DND-41 (cell line): Measurements from ENCODE around the gene HRG.

Experiments used
- ATAC-seq: fragments of 200-7000 bp; cut with Tn5 transposase; 3 replicates; pipeline ENCODE4 v1.9.1; 2021; ENCODE audit warnings: low read depth; ENCODE audit not compliant: insufficient read depth
- DNase-seq: peaks from one replicate; pipeline ENCODE4 v3.0.0-alpha.2; 2020
- H2AFZ ChIP-seq: 2 replicates; pipeline ENCODE4 v1.6.0; 2012; ENCODE audit warnings: low read depth, low read length
- H3K27ac ChIP-seq: 2 replicates; pipeline ENCODE4 v1.5.1; 2012; ENCODE audit warnings: low read length, inconsistent platforms
- H3K27me3 ChIP-seq: fragments of 200-600 bp; sonication (generic); 2 replicates; pipeline ENCODE4 v1.6.0; 2012; ENCODE audit warnings: low read length, mild to moderate bottlenecking, inconsistent platforms; ENCODE audit not compliant: insufficient read depth, poor library complexity
- H3K36me3 ChIP-seq: 2 replicates; pipeline ENCODE4 v1.5.1; 2012; ENCODE audit warnings: low read length, inconsistent platforms; ENCODE audit not compliant: insufficient read depth
- H3K4me1 ChIP-seq: 2 replicates; pipeline ENCODE4 v1.5.1; 2012; ENCODE audit warnings: mild to moderate bottlenecking, low read length; ENCODE audit not compliant: insufficient read depth
- H3K4me2 ChIP-seq: 2 replicates; pipeline ENCODE4 v1.6.0; 2012; ENCODE audit warnings: mild to moderate bottlenecking, moderate library complexity, low read length, inconsistent platforms; ENCODE audit not compliant: insufficient read depth
- H3K4me3 ChIP-seq, 2 experiments: fragments of 200-600 bp in 1 of 2; shearing (Covaris generic) in 1 of 2; 2 replicates each; pipeline ENCODE4 v1.5.1; 2012 to 2016; ENCODE audit warnings: inconsistent platforms in 2 of 2, low read length in 2 of 2, mild to moderate bottlenecking in 2 of 2, low read depth in 1 of 2, moderate library complexity in 1 of 2
- H3K79me2 ChIP-seq: 2 replicates; pipeline ENCODE4 v1.6.0; 2012; ENCODE audit warnings: low read length, inconsistent platforms; ENCODE audit not compliant: insufficient read depth
- H3K9ac ChIP-seq: 2 replicates; pipeline ENCODE4 v1.6.0; 2012; ENCODE audit warnings: low read depth, mild to moderate bottlenecking, inconsistent platforms, low read length, moderate library complexity
- H3K9me3 ChIP-seq: 2 replicates; pipeline ENCODE4 v1.5.1; 2012; ENCODE audit warnings: low read length, moderate library complexity, mild to moderate bottlenecking, inconsistent platforms; ENCODE audit not compliant: insufficient read depth, severe bottlenecking
- H4K20me1 ChIP-seq: 2 replicates; pipeline ENCODE4 v1.6.0; 2012; ENCODE audit warnings: low read length; ENCODE audit not compliant: insufficient read depth
- CTCF ChIP-seq: IDR thresholded peaks from 2 replicates; pipeline ENCODE4 v1.5.1; 2012; ENCODE audit warnings: borderline replicate concordance, low read length, moderate library complexity, mild to moderate bottlenecking; ENCODE audit not compliant: poor library complexity, severe bottlenecking; ENCODE audit errors: extremely low read depth
- EZH2 ChIP-seq: IDR thresholded peaks from 3 replicates; pipeline ENCODE4 v1.6.1; 2012; ENCODE audit warnings: borderline replicate concordance, low read depth, mild to moderate bottlenecking, moderate library complexity, low read length, inconsistent platforms; ENCODE audit not compliant: severe bottlenecking

HRG gene

GRCh38 chr3:186642014-186642413 lies 23.8 kb upstream of the HRG start:
- H3K79me2 ChIP-seq, result no peaks in the 10 kb centered on the region
- H3K9me3 ChIP-seq, result no peaks in the 10 kb centered on the region
- no peak overlapping the region for H3K4me3 ChIP-seq
- H3K9ac ChIP-seq, result no peak overlapping the region
- H3K4me2 ChIP-seq, result no peak overlapping the region
- no peaks in the 10 kb centered on the region for H3K4me1 ChIP-seq
- H3K27me3 ChIP-seq, result peaks cover 29% of the 10 kb centered on the region
- H4K20me1 ChIP-seq, result no peaks in the 10 kb centered on the region
- no peak for ATAC-seq
- H3K27ac ChIP-seq, result no peak overlapping the region
- TF ChIP-seq CTCF (no peak), EZH2 (no peak)
- no peak for DNase-seq
- no peaks in the 10 kb centered on the region for H3K36me3 ChIP-seq
- H2AFZ ChIP-seq, result no peak overlapping the region

GRCh38 chr3:186643493-186643892 lies 22.3 kb upstream of the HRG start:
- H3K27me3 ChIP-seq, result peaks cover 24% of the 10 kb centered on the region
- H3K4me2 ChIP-seq, result no peak overlapping the region
- no peaks in the 10 kb centered on the region for H3K9me3 ChIP-seq
- DNase-seq (no peak), ATAC-seq (no peak)
- H2AFZ ChIP-seq, result no peak overlapping the region
- H3K36me3 ChIP-seq, result no peaks in the 10 kb centered on the region
- no peaks in the 10 kb centered on the region for H3K79me2 ChIP-seq
- no peaks in the 10 kb centered on the region for H4K20me1 ChIP-seq
- H3K9ac ChIP-seq, result no peak overlapping the region
- TF ChIP-seq CTCF, result no peak
- no peak for TF ChIP-seq EZH2
- no peak overlapping the region for H3K27ac ChIP-seq
- H3K4me3 ChIP-seq, result no peak overlapping the region
- no peaks in the 10 kb centered on the region for H3K4me1 ChIP-seq

GRCh38 chr3:186644683-186645082 lies 21.1 kb upstream of the HRG start:
- Histone ChIP-seq H3K9me3 (no peaks in the 10 kb centered on the region), H4K20me1 (no peaks in the 10 kb centered on the region), H3K4me2 (no peak overlapping the region), H3K27me3 (peaks cover 24% of the 10 kb centered on the region), H3K9ac (no peak overlapping the region), H3K36me3 (no peaks in the 10 kb centered on the region), H3K27ac (no peak overlapping the region), H3K79me2 (no peaks in the 10 kb centered on the region), H2AFZ (no peak overlapping the region), H3K4me3 (no peak overlapping the region), H3K4me1 (no peaks in the 10 kb centered on the region)
- DNase-seq, result no peak
- no peak for TF ChIP-seq CTCF
- no peak for TF ChIP-seq EZH2
- ATAC-seq, result no peak

- no peak for ATAC-seq
- H3K27me3 ChIP-seq, result peaks cover 21% of the 10 kb centered on the region
- DNase-seq, result no peak
- no peak overlapping the region for H3K27ac ChIP-seq
- H3K79me2 ChIP-seq, result no peaks in the 10 kb centered on the region
- no peak overlapping the region for H2AFZ ChIP-seq
- no peaks in the 10 kb centered on the region for H3K36me3 ChIP-seq
- no peaks in the 10 kb centered on the region for H3K4me1 ChIP-seq
- no peaks in the 10 kb centered on the region for H4K20me1 ChIP-seq
- no peak overlapping the region for H3K4me2 ChIP-seq
- no peak for TF ChIP-seq CTCF
- TF ChIP-seq EZH2, result no peak
- H3K9me3 ChIP-seq, result no peaks in the 10 kb centered on the region
- no peak overlapping the region for H3K9ac ChIP-seq
- no peak overlapping the region for H3K4me3 ChIP-seq
Observed at GRCh38 chr3:186646106-186646505, 19.7 kb upstream of the HRG start.
